ENCODE measurements around the gene HDGFL3. TPM values are rescaled to one million over a fixed set of nuclear protein-coding genes. Genes with fewer than 3 reads are reported as not detected.

HDGFL3 gene
- total and polyA plus RNA-seq, 7 donors, result 2.6 to 10.4 (median 4.8) TPM

- intact Hi-C loops (cut with DNase I), result loop anchor here (5.0 kb wide), 2 partner anchors 41 to 96 kb away; partner anchors contain the start of genes BTBD1 (in 2 of the 2) and C15orf40 (in 1 of the 2)
- H3K36me3 ChIP-seq (ENCODE audit: insufficient read depth in 1 of 2, low read depth in 1 of 2), result peaks cover 0 to 6% of the 10 kb centered on the region in 2 donors
- H3K27ac ChIP-seq, result peak overlapping the region; percentile 85
- H3K27me3 ChIP-seq (ENCODE audit: insufficient read depth in 3 of 3, low read length in 2 of 3), result no peaks in the 10 kb centered on the region
- no peaks in the 10 kb centered on the region for H3K9me3 ChIP-seq
- TF ChIP-seq, protein P1, sequence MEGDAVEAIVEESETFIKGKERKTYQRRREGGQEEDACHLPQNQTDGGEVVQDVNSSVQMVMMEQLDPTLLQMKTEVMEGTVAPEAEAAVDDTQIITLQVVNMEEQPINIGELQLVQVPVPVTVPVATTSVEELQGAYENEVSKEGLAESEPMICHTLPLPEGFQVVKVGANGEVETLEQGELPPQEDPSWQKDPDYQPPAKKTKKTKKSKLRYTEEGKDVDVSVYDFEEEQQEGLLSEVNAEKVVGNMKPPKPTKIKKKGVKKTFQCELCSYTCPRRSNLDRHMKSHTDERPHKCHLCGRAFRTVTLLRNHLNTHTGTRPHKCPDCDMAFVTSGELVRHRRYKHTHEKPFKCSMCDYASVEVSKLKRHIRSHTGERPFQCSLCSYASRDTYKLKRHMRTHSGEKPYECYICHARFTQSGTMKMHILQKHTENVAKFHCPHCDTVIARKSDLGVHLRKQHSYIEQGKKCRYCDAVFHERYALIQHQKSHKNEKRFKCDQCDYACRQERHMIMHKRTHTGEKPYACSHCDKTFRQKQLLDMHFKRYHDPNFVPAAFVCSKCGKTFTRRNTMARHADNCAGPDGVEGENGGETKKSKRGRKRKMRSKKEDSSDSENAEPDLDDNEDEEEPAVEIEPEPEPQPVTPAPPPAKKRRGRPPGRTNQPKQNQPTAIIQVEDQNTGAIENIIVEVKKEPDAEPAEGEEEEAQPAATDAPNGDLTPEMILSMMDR (IDR thresholded peaks at IDR 0.05), result no peak
- peak overlapping the region; percentile 90 for H3K4me3 ChIP-seq
- peaks cover 14% of the 10 kb centered on the region for H3K4me1 ChIP-seq
- peak; percentile 38 to 44 (median 40) for ATAC-seq
- 20 to 27% (median 20%) methylated on average over 21 of the region's 21 CpGs for WGBS, 3 donors
- DNase-seq, result peak; percentile 50 to 72
Measured at GRCh38 chr15:83108266-83109219, 99.1 kb downstream of the HDGFL3 start.

DNA sequence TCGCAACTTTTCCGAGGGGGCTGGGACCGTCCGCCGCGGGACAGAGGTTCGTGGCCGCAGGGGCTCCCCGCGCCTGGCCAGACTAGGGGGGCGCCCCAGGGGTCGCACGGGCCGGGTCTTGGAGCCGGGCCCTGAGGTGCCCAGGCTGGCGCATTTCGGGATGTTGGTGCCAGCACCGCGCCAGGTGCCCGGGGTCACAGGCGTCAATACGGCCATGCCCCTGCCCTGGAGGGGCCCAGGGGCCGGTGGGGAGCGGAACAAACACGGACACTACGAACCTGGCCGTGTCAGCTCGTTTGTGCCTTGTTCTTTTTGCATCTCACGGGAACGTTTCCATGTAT, 99.8 kb downstream of the HDGFL3 start:
- ATAC-seq (peak; percentile 19 to 45 (median 28)), DNase-seq (peak in 1 of 2 donors; percentile 59)
- no peaks in the 10 kb centered on the region for H3K9me3 ChIP-seq
- peak overlapping the region; percentile 85 for H3K27ac ChIP-seq
- WGBS, 3 donors, result 1 to 4% (median 3%) methylated on average over 23 to 30 of the region's 30 CpGs
- H3K4me1 ChIP-seq, result peaks cover 14% of the 10 kb centered on the region
- no peaks in the 10 kb centered on the region for H3K27me3 ChIP-seq (ENCODE audit: insufficient read depth in 3 of 3, low read length in 2 of 3)
- no peaks in the 10 kb centered on the region for H3K36me3 ChIP-seq (ENCODE audit: insufficient read depth in 1 of 2, low read depth in 1 of 2)
- intact Hi-C loops (cut with DNase I), result loop anchor here (5.0 kb wide), 2 partner anchors 41 to 96 kb away; partner anchors contain the start of genes BTBD1 (in 2 of the 2) and C15orf40 (in 1 of the 2)
- peak overlapping the region; percentile 90 for H3K4me3 ChIP-seq
- TF ChIP-seq, protein P1 (IDR thresholded peaks at IDR 0.05), result no peak

DNA sequence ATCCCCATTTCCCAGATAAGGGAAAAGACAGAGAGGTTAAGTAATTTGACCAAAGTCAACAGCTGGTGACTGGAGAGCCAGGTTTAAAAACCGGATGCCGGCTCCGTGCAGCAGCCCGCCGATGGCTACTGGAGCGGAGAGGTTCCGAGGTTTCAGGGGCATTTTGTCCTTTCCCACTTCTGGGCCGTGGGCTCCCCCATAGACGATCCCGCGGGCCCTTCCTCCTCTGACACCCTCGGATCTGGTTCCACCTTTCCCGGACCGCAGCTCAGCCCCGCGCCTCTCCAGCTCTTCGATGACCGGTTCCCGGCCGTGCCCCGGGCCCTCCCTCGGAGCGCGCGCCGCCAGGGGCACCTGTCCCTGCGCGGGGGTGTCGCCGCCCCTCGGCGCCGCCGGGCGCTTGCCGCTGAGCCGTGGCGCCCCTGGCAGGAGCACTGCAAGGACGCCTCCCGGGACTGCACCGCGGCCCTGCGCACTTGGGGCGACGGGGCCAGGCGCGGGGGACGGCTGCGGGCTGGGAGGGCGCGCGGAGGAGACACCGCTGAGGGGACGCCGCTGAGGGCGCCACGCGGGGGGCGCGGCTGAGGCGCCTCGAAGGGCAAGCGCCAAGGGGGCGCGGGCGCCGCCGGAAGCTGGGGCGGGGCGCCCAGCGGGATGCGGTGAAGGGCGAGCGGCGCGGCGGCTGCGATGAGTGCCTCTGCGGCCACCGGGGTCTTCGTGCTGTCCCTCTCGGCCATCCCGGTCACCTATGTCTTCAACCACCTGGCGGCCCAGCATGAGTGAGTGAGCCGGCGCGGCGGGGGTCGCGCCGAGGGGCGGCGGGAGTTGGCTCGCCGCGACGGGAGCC, 100.4 kb downstream of the HDGFL3 start, which contains the start of gene TM6SF1:
TM6SF1 (plus strand) TSS at position 652 of the 847 bp plus-strand sequence; CDS start at position 688, 36 bp downstream.
- H3K36me3 ChIP-seq (ENCODE audit: insufficient read depth in 1 of 2, low read depth in 1 of 2), result no peaks in the 10 kb centered on the region
- peak within 1 kb of the TSS; percentile 90 for H3K4me3 ChIP-seq
- 0 to 1% (median 1%) methylated on average over 40 to 97 of the region's 97 CpGs for WGBS, 3 donors
- TF ChIP-seq, protein P1 (IDR thresholded peaks at IDR 0.05), result no peak
- DNase-seq, result peak; percentile 58 to 83
- ATAC-seq, result peak; percentile 81 to 88 (median 86)
- no peaks in the 10 kb centered on the region for H3K27me3 ChIP-seq (ENCODE audit: insufficient read depth in 3 of 3, low read length in 2 of 3)
- peaks cover 14% of the 10 kb centered on the region for H3K4me1 ChIP-seq
- H3K27ac ChIP-seq, result peak within 1 kb of the TSS; percentile 85
- no peaks in the 10 kb centered on the region for H3K9me3 ChIP-seq
- intact Hi-C loops (cut with DNase I), result loop anchor here (5.0 kb wide), 2 partner anchors 40 to 95 kb away; partner anchors contain the start of genes BTBD1 (in 2 of the 2) and C15orf40 (in 1 of the 2)

DNA sequence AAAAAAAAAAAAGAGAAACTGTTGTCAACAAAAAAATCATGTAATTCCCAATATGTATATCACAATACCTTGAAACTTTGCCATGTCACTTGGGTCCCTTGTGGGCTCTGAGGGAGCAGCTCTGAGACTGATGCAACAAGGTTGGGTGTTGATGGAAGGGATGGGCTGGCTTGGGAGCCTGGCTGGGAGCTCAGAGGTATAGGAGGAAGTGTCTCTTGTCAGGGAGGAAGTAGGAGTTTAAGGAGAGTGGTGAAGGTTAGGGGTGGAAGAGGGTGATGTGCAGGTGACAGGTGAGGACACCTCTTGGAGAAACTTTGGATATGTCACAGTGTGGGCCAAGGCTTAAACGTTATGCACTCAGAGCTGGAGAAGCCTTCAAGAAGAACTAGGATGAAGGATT, 102.2 kb downstream of the HDGFL3 start:
- ATAC-seq (no peak), DNase-seq (no peak)
- Histone ChIP-seq H3K27me3 (ENCODE audit: insufficient read depth in 3 of 3, low read length in 2 of 3) (no peaks in the 10 kb centered on the region), H3K9me3 (no peaks in the 10 kb centered on the region), H3K36me3 (ENCODE audit: insufficient read depth in 1 of 2, low read depth in 1 of 2) (no peaks in the 10 kb centered on the region), H3K4me3 (no peak overlapping the region), H3K27ac (no peak overlapping the region), H3K4me1 (peaks cover 21% of the 10 kb centered on the region)
- intact Hi-C loops (cut with DNase I), result loop anchor here (1.0 to 5.0 kb wide), 3 partner anchors 38 to 94 kb away; partner anchors contain the start of genes BTBD1 (in 2 of the 2) and C15orf40 (in 2 of the 2)
- TF ChIP-seq, protein P1 (IDR thresholded peaks at IDR 0.05), result no peak
- WGBS, 3 donors, result 49 to 79% (median 60%) methylated on average over 1 of the region's 1 CpG
